ENCODE results near the gene FBF1.
A peak's percentile ranks its signal among the peaks of the same experiment; 100 is the strongest.
"Not testable (repeated sequence)": the region's sequence is repeated elsewhere in the genome, so short reads cannot be mapped to it uniquely, and the experiment has no call there.

Gene FBF1

DNA sequence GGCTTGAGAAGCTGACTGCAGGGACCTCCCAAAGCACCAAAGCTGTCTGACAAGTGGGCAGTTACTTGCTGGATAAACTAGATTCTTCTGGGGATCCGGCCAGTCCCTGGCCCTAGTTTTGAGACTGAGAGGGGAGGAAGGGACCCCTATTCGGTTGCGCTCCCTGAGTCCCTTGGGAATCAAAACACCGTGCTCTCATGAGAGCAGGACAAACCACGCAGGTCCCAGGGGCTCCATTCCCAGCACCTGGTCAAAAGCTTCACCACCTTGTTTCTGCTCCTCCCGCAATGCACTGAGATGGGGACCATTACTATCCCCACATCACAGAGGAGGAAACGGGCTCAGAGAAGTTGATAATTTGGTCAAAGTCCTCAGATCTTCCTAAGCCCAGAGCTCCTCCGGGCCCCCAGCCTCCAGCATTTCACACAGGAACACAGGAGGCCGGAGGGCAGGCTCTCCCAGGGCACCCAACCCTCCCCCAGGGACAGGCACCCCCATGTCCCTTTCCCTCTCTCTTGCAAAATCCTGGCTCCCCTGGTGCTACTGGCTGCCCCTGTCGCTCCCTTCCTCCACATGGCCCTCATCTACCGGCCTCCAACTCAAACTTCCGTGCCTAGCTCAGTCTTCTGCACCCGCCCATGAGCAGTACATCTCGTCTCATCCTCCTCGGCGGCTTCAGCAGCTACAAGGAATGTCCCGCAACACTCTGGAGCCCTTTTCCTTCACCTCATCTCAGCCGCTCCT is 47.4 kb downstream of the FBF1 start:
- Mint-ChIP-seq H3K27me3 (no peaks in the 10 kb centered on the region), H3K36me3 (ENCODE audit: insufficient read depth) (peaks cover 8% of the 10 kb centered on the region), H3K4me1 (peaks cover 34% of the 10 kb centered on the region), H3K27ac (ENCODE audit: low read depth) (peak overlapping the region; percentile 73), H3K4me3 (no peak overlapping the region), H3K9me3 (no peaks in the 10 kb centered on the region)
- DNase-seq (ENCODE audit: low spot score in 2 of 2) (no peak), ATAC-seq (replicated peaks; ENCODE audit: extremely low read depth, poor library complexity, severe bottlenecking) (no peak)

DNA sequence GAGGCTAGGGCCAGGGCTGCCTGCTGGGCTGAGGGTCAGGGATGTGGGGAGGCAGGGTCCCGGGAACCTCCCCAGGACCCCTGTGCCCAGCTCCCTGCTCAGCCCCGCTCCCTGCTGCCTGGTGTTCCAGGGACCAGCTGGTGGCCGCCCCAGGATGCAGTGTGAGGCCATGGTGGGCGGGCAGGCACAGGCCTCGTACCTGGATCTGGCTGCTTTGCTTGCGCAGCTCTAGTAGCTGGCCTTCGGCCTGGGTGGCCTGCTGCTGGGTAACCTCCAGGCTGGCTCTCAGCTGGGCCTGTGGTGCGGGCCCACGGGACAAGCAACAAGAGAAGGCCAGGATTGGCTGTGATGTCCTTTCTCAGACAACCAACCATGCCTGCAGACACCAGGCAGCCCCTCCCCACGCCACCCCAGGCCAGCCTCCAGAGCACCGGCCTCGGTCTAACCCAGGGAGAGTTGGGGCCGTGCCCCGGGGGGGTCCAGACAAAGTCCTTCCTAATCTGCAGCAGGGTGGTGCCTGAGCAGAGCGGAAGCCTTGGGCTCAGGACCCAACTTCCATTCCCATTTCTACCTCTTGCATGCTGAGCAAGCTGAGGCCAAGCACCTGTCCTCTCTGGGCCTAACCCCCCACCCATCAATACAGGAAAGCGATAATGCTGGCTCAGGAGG is 48.2 kb downstream of the FBF1 start:
- no peak for ATAC-seq (replicated peaks; ENCODE audit: extremely low read depth, poor library complexity, severe bottlenecking)

DNA sequence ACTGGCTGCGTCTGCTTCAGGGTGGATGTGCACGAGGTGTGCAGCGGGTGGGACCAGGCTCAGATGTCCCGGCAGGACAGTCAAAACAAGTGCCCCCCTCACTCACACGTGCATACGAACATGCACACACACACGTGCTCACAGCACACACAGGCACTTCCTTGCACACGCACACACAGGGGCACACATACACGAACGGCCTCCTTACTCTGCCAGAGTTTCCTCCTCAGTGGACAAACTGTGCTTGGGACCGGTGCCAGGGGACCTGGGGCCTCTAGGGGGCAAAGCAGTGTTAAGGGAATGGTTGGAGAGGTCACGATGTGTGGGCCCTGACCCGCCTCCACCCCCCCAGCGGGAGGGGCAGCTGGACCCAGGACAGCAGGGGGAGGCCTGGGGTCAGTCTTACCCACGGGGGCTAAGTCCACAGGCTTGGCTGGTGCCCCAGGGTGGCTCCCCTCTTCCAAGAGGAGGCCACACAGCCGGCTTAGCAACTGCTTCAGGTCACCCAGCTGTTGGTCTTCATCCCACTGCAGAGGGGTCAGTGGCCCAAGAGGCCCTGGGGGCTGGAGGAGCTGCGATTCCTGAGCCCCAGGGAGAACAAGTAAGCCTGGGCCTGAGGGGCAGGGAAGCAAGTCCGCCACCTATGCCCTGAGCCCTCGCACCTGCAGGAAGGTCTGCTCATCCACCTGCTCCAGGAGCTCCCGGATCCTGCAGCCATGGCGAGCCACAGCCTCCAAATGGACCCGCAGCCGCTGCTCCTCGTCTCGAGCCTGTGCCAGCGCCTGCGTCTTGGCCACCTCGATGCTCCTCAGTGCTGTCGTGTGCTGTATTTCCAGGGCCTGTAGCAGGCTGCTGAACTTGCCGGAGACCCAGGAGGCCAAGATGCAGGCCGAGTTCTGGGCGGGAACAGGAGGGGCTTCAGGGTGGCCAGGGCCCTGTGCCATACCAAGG is 49.0 kb downstream of the FBF1 start:
- Mint-ChIP-seq H3K4me1 (peaks cover 28% of the 10 kb centered on the region), H3K9me3 (no peaks in the 10 kb centered on the region), H3K27me3 (no peaks in the 10 kb centered on the region), H3K27ac (ENCODE audit: low read depth) (no peak overlapping the region), H3K4me3 (no peak overlapping the region), H3K36me3 (ENCODE audit: insufficient read depth) (peaks cover 10% of the 10 kb centered on the region)
- no peak for ATAC-seq (replicated peaks; ENCODE audit: extremely low read depth, poor library complexity, severe bottlenecking)
- DNase-seq (ENCODE audit: low spot score in 2 of 2) = no peak

More for the DNA sequence above, 48.2 kb downstream of the FBF1 start:
- Mint-ChIP-seq H3K27me3 (no peaks in the 10 kb centered on the region), H3K4me3 (no peak overlapping the region), H3K4me1 (peaks cover 33% of the 10 kb centered on the region), H3K9me3 (no peaks in the 10 kb centered on the region), H3K27ac (ENCODE audit: low read depth) (no peak overlapping the region), H3K36me3 (ENCODE audit: insufficient read depth) (peaks cover 8% of the 10 kb centered on the region)
- no peak for DNase-seq (ENCODE audit: low spot score in 2 of 2)

DNA sequence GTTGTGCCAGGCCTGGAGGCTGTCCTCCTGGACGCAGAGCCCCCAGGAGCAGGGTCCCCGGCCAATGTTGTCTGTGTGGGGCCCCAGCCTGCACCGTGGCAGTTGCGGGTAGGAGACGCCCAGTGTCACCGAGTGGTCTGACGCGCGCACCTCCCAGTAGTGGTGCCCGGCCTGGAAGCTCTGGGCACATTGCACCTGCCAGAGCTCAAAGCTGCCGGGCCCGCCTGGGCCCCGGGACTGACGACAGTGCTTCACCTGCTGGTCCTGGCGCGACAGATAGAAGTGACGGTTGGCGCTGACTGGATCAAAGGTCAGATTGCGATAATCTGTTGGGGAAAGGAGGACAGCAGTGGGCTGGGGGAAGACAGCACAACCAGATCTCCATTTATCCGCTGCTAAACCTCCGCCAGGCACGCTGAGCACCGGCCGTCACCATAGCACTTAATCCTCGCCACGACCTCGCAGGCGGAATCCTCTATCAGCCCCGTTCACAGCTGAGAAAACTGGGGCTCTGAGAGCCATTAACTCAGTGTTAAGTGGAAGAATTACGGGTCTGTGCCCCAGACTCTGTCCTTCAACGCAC is 49.7 kb downstream of the FBF1 start:
- Mint-ChIP-seq H3K27me3 (no peaks in the 10 kb centered on the region), H3K27ac (ENCODE audit: low read depth) (no peak overlapping the region), H3K4me1 (peaks cover 28% of the 10 kb centered on the region), H3K4me3 (no peak overlapping the region), H3K9me3 (no peaks in the 10 kb centered on the region), H3K36me3 (ENCODE audit: insufficient read depth) (peaks cover 10% of the 10 kb centered on the region)
- DNase-seq (ENCODE audit: low spot score in 2 of 2) (no peak), ATAC-seq (replicated peaks; ENCODE audit: extremely low read depth, poor library complexity, severe bottlenecking) (no peak)

DNA sequence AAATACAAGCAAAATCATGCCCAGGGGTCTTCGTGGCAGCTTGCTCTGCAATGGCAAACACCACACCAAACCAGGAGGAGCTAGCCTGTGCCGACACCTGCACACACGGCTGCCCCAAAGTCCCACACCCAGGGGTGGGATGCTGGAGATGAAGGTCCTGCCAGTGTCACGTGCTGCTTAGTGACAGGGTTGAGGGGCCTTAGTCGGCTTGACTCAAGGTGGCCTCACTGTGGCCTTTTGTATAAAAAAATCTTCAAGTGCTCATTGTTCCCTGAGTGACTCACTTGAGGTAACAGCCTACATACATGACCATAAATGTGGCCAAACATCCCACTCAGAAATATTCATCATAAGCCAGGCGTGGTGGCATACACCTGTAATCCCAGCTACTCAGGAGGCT is 51.4 kb downstream of the FBF1 start:
- ATAC-seq (replicated peaks; ENCODE audit: extremely low read depth, poor library complexity, severe bottlenecking) (no peak), DNase-seq (ENCODE audit: low spot score in 2 of 2) (no peak)
- Mint-ChIP-seq H3K27ac (ENCODE audit: low read depth) (no peak overlapping the region), H3K4me1 (peaks cover 14% of the 10 kb centered on the region), H3K9me3 (no peaks in the 10 kb centered on the region), H3K36me3 (ENCODE audit: insufficient read depth) (peaks cover 8% of the 10 kb centered on the region), H3K4me3 (no peak overlapping the region), H3K27me3 (no peaks in the 10 kb centered on the region)

DNA sequence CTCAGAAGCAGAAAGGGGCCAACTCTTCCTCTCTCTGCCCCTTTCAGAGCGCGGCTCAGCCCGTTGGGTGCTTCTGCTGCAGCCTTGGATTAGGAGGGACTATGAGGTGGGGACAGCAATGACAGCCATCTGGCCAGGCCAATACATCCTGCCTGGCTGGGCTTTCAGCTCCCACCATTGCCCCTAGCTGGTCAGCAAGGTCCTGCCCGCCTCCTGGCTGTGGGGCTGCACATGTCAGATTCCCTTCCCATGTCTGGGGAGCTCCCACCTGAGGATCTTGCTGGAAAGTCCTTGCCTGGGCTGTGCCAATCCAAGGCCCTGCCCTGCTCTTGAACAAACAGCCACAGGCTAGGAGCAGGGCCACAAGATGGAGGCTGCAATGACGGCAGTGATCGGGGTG is 52.4 kb downstream of the FBF1 start:
- no peaks in the 10 kb centered on the region for H3K9me3 Mint-ChIP-seq
- ATAC-seq (replicated peaks; ENCODE audit: extremely low read depth, poor library complexity, severe bottlenecking) (no peak), DNase-seq (ENCODE audit: low spot score in 2 of 2) (no peak)
- no peaks in the 10 kb centered on the region for H3K27me3 Mint-ChIP-seq
- H3K4me3 Mint-ChIP-seq = no peak overlapping the region
- H3K36me3 Mint-ChIP-seq (ENCODE audit: insufficient read depth) = peaks cover 4% of the 10 kb centered on the region
- H3K4me1 Mint-ChIP-seq = peaks cover 4% of the 10 kb centered on the region
- H3K27ac Mint-ChIP-seq (ENCODE audit: low read depth) = no peak overlapping the region

DNA sequence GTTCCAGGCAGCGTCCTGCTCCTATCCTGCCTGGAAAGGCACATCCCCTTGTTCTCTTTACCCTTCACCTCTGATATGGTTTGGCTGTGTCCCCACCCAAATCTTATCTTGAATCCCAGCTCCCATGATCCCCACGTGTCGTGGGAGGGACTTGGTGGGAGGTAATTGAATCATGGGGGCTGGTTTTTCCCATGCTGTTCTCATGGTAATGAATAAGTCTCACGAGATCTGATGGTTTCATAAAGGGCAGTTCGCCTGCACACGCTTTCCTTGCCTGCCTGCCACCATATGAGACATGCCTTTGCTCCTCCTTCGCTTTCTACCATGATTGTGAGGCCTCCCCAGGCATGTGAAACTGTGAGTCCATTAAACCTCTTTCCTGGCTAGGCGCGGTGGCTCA is 55.0 kb downstream of the FBF1 start:
- H3K27me3 Mint-ChIP-seq; H3K27ac Mint-ChIP-seq (ENCODE audit: low read depth); H3K4me3 Mint-ChIP-seq; ATAC-seq (replicated peaks; ENCODE audit: extremely low read depth, poor library complexity, severe bottlenecking); DNase-seq (ENCODE audit: low spot score in 2 of 2); H3K9me3 Mint-ChIP-seq; H3K36me3 Mint-ChIP-seq (ENCODE audit: insufficient read depth): not testable (repeated sequence)
- H3K4me1 Mint-ChIP-seq = peaks cover 11% of the 10 kb centered on the region

GRCh38 chr17:75885431-75885830 is 55.4 kb downstream of the FBF1 start:
- Mint-ChIP-seq H3K27ac (ENCODE audit: low read depth) (no peak overlapping the region), H3K4me1 (peaks cover 9% of the 10 kb centered on the region), H3K9me3 (no peaks in the 10 kb centered on the region), H3K36me3 (ENCODE audit: insufficient read depth) (peaks cover 5% of the 10 kb centered on the region), H3K27me3 (no peaks in the 10 kb centered on the region), H3K4me3 (no peak overlapping the region)
- ATAC-seq (replicated peaks; ENCODE audit: extremely low read depth, poor library complexity, severe bottlenecking) (no peak), DNase-seq (ENCODE audit: low spot score in 2 of 2) (no peak)

- no peak for DNase-seq (ENCODE audit: low spot score in 2 of 2)
- no peaks in the 10 kb centered on the region for H3K27me3 Mint-ChIP-seq
- no peaks in the 10 kb centered on the region for H3K9me3 Mint-ChIP-seq
- peaks cover 4% of the 10 kb centered on the region for H3K36me3 Mint-ChIP-seq (ENCODE audit: insufficient read depth)
- H3K4me3 Mint-ChIP-seq = no peak overlapping the region
- H3K27ac Mint-ChIP-seq (ENCODE audit: low read depth) = peak overlapping the region; percentile 41
- ATAC-seq (replicated peaks; ENCODE audit: extremely low read depth, poor library complexity, severe bottlenecking) = no peak
- H3K4me1 Mint-ChIP-seq = peaks cover 18% of the 10 kb centered on the region
These were observed 59.0 kb downstream of the FBF1 start for GRCh38 chr17:75881678-75882454.

- DNase-seq (ENCODE audit: low spot score in 2 of 2) (no peak), ATAC-seq (replicated peaks; ENCODE audit: extremely low read depth, poor library complexity, severe bottlenecking) (no peak)
- Mint-ChIP-seq H3K27ac (ENCODE audit: low read depth) (no peak overlapping the region), H3K27me3 (no peaks in the 10 kb centered on the region), H3K4me3 (no peak overlapping the region), H3K9me3 (no peaks in the 10 kb centered on the region), H3K4me1 (peaks cover 31% of the 10 kb centered on the region), H3K36me3 (ENCODE audit: insufficient read depth) (peaks cover 4% of the 10 kb centered on the region)
These were observed 60.6 kb downstream of the FBF1 start for GRCh38 chr17:75880266-75880665.

DNA sequence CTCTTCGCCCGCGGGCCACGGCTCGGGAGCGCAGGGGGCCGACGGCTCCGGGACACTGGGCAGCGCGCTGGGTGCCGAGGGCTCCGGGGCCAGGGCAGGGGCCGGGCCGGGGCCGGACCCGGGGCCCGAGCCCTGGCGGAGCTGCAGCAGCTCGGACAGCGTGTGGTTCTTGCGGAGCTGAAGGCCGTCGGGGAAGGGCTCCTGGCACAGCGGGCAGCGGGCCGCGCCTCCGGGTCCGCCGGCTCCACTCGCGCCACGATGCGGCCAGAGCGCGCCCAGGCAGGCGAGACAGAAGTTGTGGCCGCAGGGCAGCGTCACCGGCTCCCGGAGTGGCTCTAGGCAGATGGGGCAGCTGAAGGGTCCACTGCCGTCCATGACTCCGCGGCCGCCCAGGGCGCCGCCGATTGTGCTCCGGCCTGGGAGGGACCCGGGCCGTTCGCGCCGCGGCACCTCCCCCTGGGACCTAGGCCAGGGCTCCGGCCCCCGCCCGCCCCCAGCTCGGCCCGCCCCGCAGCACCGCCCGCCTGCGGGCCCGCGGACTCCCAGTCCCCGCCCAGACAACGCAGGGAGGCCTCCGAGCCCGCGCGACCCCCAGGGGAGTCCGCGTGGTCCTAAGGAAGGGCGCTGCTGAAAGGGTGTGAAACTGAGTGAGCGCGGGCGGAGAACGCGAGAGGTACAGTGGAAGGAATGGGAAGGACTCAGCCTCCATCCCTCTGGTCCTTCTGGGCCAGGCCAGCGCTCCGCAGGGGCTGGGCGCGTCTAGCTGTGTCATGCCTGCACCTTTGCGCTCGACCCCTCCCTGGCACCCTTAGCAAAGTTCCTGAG is 62.5 kb downstream of the FBF1 start, which contains the start of gene TRIM47:
TRIM47 (minus strand) TSS at position 408 of the 825 bp plus-strand sequence; CDS start at position 375, 33 bp downstream.
- Mint-ChIP-seq H3K36me3 (ENCODE audit: insufficient read depth) (peaks cover 5% of the 10 kb centered on the region), H3K9me3 (no peaks in the 10 kb centered on the region), H3K27me3 (no peaks in the 10 kb centered on the region), H3K4me1 (peaks cover 31% of the 10 kb centered on the region), H3K4me3 (peak within 1 kb of the TSS; percentile 87), H3K27ac (ENCODE audit: low read depth) (peak within 1 kb of the TSS; percentile 81)
- ATAC-seq (replicated peaks; ENCODE audit: extremely low read depth, poor library complexity, severe bottlenecking) (peak; percentile 13), DNase-seq (ENCODE audit: low spot score in 2 of 2) (no peak)

Measured in central memory CD8-positive, alpha-beta T cell (primary cell).